Neutrophil (primary cell): Measurements from ENCODE around the gene GLB1L3.
"Not testable (repeated sequence)": the region's sequence is repeated elsewhere in the genome, so short reads cannot be mapped to it uniquely, and the experiment has no call there.

Source experiments
- H3K27ac ChIP-seq: fragments of 200-600 bp; sonication (generic); 2 replicates; pipeline ENCODE4 v1.5.1; 2016; ENCODE audit warnings: mild to moderate bottlenecking, moderate library complexity
- H3K27me3 ChIP-seq: fragments of 200-600 bp; sonication (generic); 2 replicates; pipeline ENCODE4 v1.6.0; 2016; ENCODE audit warnings: mild to moderate bottlenecking
- H3K36me3 ChIP-seq: fragments of 200-600 bp; sonication (generic); 2 replicates; pipeline ENCODE4 v1.5.1; 2017
- H3K4me1 ChIP-seq, 2 experiments: fragments of 200-600 bp in 1 of 2; sonication (generic) in 1 of 2; 1 replicate in 1 of 2; 2 replicates in 1 of 2; pipeline versions ENCODE4 v1.5.1 to v1.6.1; 2013 to 2016; ENCODE audit warnings: low read depth in 1 of 2, low read length in 1 of 2, mild to moderate bottlenecking in 1 of 2, moderate library complexity in 1 of 2; ENCODE audit not compliant: control insufficient read depth in 1 of 2, insufficient read depth in 1 of 2
- H3K4me3 ChIP-seq, 2 experiments: fragments of 200-600 bp in 1 of 2; sonication (generic) in 1 of 2; 1 replicate in 1 of 2; 2 replicates in 1 of 2; pipeline ENCODE4 v1.5.1; 2013 to 2016; ENCODE audit warnings: low read depth in 1 of 2, low read length in 1 of 2, mild to moderate bottlenecking in 1 of 2, moderate library complexity in 1 of 2
- H3K9me3 ChIP-seq: fragments of 200-600 bp; sonication (generic); 2 replicates; pipeline ENCODE4 v1.5.1; 2016
- CTCF ChIP-seq: fragments of 200-600 bp; sonication (generic); IDR thresholded peaks from 2 replicates; pipeline ENCODE4 v1.5.1; 2016; ENCODE audit warnings: antibody characterized with exemption

The GLB1L3 gene

GRCh38 chr11:134283461-134284230 is 7.5 kb downstream of the GLB1L3 start:
- Histone ChIP-seq H3K4me3 (no peak overlapping the region), H3K27me3 (peaks cover 83% of the 10 kb centered on the region), H3K4me1 (no peaks in the 10 kb centered on the region), H3K36me3 (no peaks in the 10 kb centered on the region), H3K27ac (no peak overlapping the region), H3K9me3 (no peaks in the 10 kb centered on the region)
- TF ChIP-seq CTCF, result no peak

GRCh38 chr11:134284349-134284748 is 8.2 kb downstream of the GLB1L3 start:
- not testable (repeated sequence) for H3K36me3 ChIP-seq, H3K4me3 ChIP-seq, H3K27ac ChIP-seq, H3K4me1 ChIP-seq, H3K9me3 ChIP-seq
- H3K27me3 ChIP-seq, result peaks cover 83% of the 10 kb centered on the region

GRCh38 chr11:134287561-134287960 is 11.4 kb downstream of the GLB1L3 start:
- Histone ChIP-seq H3K4me3 (no peak overlapping the region), H3K36me3 (no peaks in the 10 kb centered on the region), H3K4me1 (no peaks in the 10 kb centered on the region), H3K9me3 (no peaks in the 10 kb centered on the region), H3K27me3 (peaks cover 74% of the 10 kb centered on the region), H3K27ac (no peak overlapping the region)
- TF ChIP-seq CTCF, result no peak

DNA sequence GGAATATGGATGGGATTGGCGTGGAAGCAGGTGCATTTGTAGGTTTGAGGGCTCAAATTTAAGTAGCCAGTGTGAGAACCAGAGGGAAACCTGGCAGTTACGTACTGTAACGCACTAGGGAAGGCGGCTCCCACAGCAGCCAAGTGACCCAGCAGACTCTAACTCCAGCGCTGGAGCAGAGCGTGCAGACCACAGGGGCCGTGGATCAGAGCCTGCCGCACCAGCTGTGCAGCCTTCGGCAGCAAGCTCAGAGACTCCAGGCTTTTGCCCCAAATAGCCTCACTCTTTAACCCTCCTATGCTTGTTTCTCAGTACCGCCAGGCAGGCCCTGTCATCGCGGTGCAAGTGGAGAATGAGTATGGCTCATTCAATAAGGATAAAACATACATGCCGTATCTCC is 12.3 kb downstream of the GLB1L3 start:
- Histone ChIP-seq H3K9me3 (no peaks in the 10 kb centered on the region), H3K27me3 (peaks cover 69% of the 10 kb centered on the region), H3K36me3 (no peaks in the 10 kb centered on the region), H3K4me3 (no peak overlapping the region), H3K4me1 (no peaks in the 10 kb centered on the region), H3K27ac (no peak overlapping the region)
- TF ChIP-seq CTCF, result no peak

DNA sequence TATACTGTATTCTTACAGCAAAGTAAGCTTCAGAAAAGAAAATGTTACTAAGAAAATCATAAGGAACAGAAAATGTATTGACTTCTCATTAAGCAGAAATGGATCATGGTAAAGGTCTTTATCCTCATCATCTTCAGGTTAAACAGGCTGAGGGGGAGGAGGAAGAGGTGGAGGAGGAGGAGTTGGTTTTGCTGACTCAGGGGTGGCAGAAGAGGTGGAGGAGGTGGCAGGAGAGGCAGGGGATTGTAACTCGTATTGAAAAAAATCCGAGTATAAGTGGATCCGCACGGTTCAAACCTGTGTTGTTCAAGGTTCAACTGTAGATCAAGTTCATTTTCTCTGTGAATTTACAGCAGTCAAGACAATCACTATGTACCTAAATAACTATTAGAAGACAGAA is 13.0 kb downstream of the GLB1L3 start:
- no peak for TF ChIP-seq CTCF
- Histone ChIP-seq H3K4me1 (no peaks in the 10 kb centered on the region), H3K9me3 (no peaks in the 10 kb centered on the region), H3K27ac (no peak overlapping the region), H3K4me3 (no peak overlapping the region), H3K36me3 (no peaks in the 10 kb centered on the region), H3K27me3 (peaks cover 64% of the 10 kb centered on the region)

DNA sequence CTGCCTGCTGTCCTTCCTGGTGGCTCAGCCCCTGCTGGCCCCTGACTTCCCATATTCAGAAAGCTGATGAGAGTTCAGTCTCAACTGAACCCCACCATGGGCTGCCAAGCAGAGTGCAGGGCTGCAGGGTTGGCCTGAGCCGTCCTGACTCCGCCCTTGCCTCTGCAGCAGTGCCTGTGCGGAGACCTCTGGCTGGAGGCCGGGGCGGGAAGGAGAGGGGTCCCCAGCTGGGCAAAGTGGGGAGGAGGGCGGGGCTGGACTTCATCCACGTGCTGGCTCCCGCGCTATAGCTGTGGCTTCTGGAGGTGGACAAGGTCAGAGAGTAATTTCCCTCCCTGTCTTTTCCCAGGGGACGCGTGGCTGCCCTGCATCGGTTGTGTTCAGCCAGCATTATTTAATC is 13.6 kb downstream of the GLB1L3 start:
- no peak for TF ChIP-seq CTCF
- H3K36me3 ChIP-seq, result no peaks in the 10 kb centered on the region
- no peaks in the 10 kb centered on the region for H3K4me1 ChIP-seq
- H3K4me3 ChIP-seq, result no peak overlapping the region
- H3K27ac ChIP-seq, result no peak overlapping the region
- H3K9me3 ChIP-seq, result no peaks in the 10 kb centered on the region
- H3K27me3 ChIP-seq, result peaks cover 62% of the 10 kb centered on the region
